CD4-positive, CD25-positive, alpha-beta regulatory T cell (primary cell): ENCODE measurements around the gene DYSF. TPM values are rescaled to one million over a fixed set of nuclear protein-coding genes. Genes with fewer than 3 reads are reported as not detected.

Experiments used
- ATAC-seq, 2 donors: fragments of 150-1000 bp; cut with Tn5 transposase; one replicate each; pipeline ENCODE4 v1.10.0; 2021; ENCODE audit warnings: low read depth in 2 of 2, moderate number of reproducible peaks in 2 of 2, moderate library complexity in 1 of 2
- DNase-seq, 3 donors: peaks; one replicate each; pipeline versions ENCODE4 v3.0.0 to v3.0.0-alpha.2; 2012 to 2022; ENCODE audit warnings: mixed read lengths in 1 of 3
- H3K27ac ChIP-seq: one replicate; pipeline ENCODE4 v1.7.0; 2013; ENCODE audit warnings: mild to moderate bottlenecking, low read length; ENCODE audit not compliant: insufficient read depth, poor library complexity, severe bottlenecking
- H3K27me3 ChIP-seq: one replicate; pipeline ENCODE4 v1.7.0; 2013; ENCODE audit warnings: low read length; ENCODE audit not compliant: control insufficient read depth, insufficient read depth
- H3K36me3 ChIP-seq: one replicate; pipeline ENCODE4 v1.7.0; 2013; ENCODE audit warnings: mild to moderate bottlenecking, low read length, moderate library complexity; ENCODE audit not compliant: control insufficient read depth, insufficient read depth
- H3K4me1 ChIP-seq: 2 replicates; pipeline ENCODE4 v1.7.0; 2013; ENCODE audit warnings: mild to moderate bottlenecking, low read length; ENCODE audit not compliant: insufficient read depth, control insufficient read depth, poor library complexity, severe bottlenecking
- H3K4me3 ChIP-seq: one replicate; pipeline ENCODE4 v1.7.0; 2013; ENCODE audit warnings: low read depth, mild to moderate bottlenecking, low read length, moderate library complexity
- H3K9me3 ChIP-seq, 2 experiments: 1 replicate in 1 of 2; 2 replicates in 1 of 2; pipeline ENCODE4 v1.7.0; 2013; ENCODE audit warnings: low read length in 2 of 2, mild to moderate bottlenecking in 1 of 2, moderate library complexity in 1 of 2; ENCODE audit not compliant: control insufficient read depth in 2 of 2
- H3K27ac Mint-ChIP-seq, 3 donors: one replicate each; pipeline ENCODE4 v1.8.0; 2020 to 2022; ENCODE audit warnings: mild to moderate bottlenecking in 3 of 3, mixed read lengths in 3 of 3, moderate library complexity in 2 of 3
- H3K27me3 Mint-ChIP-seq: one replicate; pipeline ENCODE4 v1.8.0; 2022; ENCODE audit warnings: mild to moderate bottlenecking, mixed read lengths
- H3K36me3 Mint-ChIP-seq: one replicate; pipeline ENCODE4 v1.8.0; 2020; ENCODE audit warnings: mixed read lengths
- H3K4me1 Mint-ChIP-seq, 4 donors: one replicate each; pipeline ENCODE4 v1.8.0; 2020 to 2022; ENCODE audit warnings: mixed read lengths in 4 of 4, mild to moderate bottlenecking in 1 of 4
- H3K4me3 Mint-ChIP-seq, 4 donors: one replicate each; pipeline ENCODE4 v1.8.0; 2020 to 2022; ENCODE audit warnings: mild to moderate bottlenecking in 4 of 4, mixed read lengths in 4 of 4, moderate library complexity in 3 of 4
- H3K9me3 Mint-ChIP-seq, 7 donors: one replicate each; pipeline ENCODE4 v1.8.0; 2020 to 2022; ENCODE audit warnings: mixed read lengths in 7 of 7, mild to moderate bottlenecking in 3 of 7, moderate library complexity in 2 of 7
- polyA plus RNA-seq, 4 donors: library from polyadenylated mRNA; unstranded; fragments of 300-500 nt; fragmentation: Illumina TruSeq; gene quantifications; one replicate each; pipeline ENCODE4 v1.2.3, GENCODE V29; 2021
- total RNA-seq: library from RNA; stranded (reverse); gene quantifications from one replicate; pipeline ENCODE4 v1.2.3, GENCODE V29; 2022

Gene DYSF
- total and polyA plus RNA-seq, 5 donors from 2014 or later, result 0.10 to 0.13 TPM; not detected in 3

- no peak for ATAC-seq
- Histone ChIP-seq H3K4me3 (no peak overlapping the region), H3K36me3 (no peaks in the 10 kb centered on the region), H3K27me3 (peaks cover 37% of the 10 kb centered on the region), H3K9me3 (no peaks in the 10 kb centered on the region), H3K27ac (no peak overlapping the region), H3K4me1 (peaks cover 12% of the 10 kb centered on the region)
- no peaks in the 10 kb centered on the region for H3K9me3 Mint-ChIP-seq
- peaks cover 0 to 6% (median 1%) of the 10 kb centered on the region in 4 donors for H3K4me1 Mint-ChIP-seq
- H3K4me3 Mint-ChIP-seq, result no peak overlapping the region
- H3K27ac Mint-ChIP-seq, result peak overlapping the region in 1 of 3 donors; percentile 57
- peaks cover 42% of the 10 kb centered on the region for H3K27me3 Mint-ChIP-seq
- DNase-seq, result no peak
- no peaks in the 10 kb centered on the region for H3K36me3 Mint-ChIP-seq
Measured at GRCh38 chr2:71468279-71469015, 15.1 kb downstream of the DYSF start.

GRCh38 chr2:71469403-71470398 lies 16.3 kb downstream of the DYSF start:
- no peak overlapping the region for H3K27ac Mint-ChIP-seq
- no peaks in the 10 kb centered on the region for H3K36me3 Mint-ChIP-seq
- H3K9me3 Mint-ChIP-seq, result no peaks in the 10 kb centered on the region
- Histone ChIP-seq H3K27ac (no peak overlapping the region), H3K27me3 (peaks cover 30% of the 10 kb centered on the region), H3K36me3 (no peaks in the 10 kb centered on the region), H3K4me3 (no peak overlapping the region), H3K9me3 (no peaks in the 10 kb centered on the region), H3K4me1 (peaks cover 12% of the 10 kb centered on the region)
- no peak for DNase-seq
- no peak for ATAC-seq
- peaks cover 42% of the 10 kb centered on the region for H3K27me3 Mint-ChIP-seq
- H3K4me3 Mint-ChIP-seq, result no peak overlapping the region
- H3K4me1 Mint-ChIP-seq, result peaks cover 0 to 6% (median 1%) of the 10 kb centered on the region in 4 donors

- no peak for DNase-seq
- Histone ChIP-seq H3K9me3 (no peaks in the 10 kb centered on the region), H3K4me3 (no peak overlapping the region), H3K27me3 (peaks cover 19% of the 10 kb centered on the region), H3K4me1 (peaks cover 10% of the 10 kb centered on the region), H3K27ac (no peak overlapping the region), H3K36me3 (no peaks in the 10 kb centered on the region)
- ATAC-seq, result no peak
- Mint-ChIP-seq H3K36me3 (no peaks in the 10 kb centered on the region), H3K4me1 (peaks cover 0 to 6% (median 1%) of the 10 kb centered on the region in 4 donors), H3K4me3 (no peak overlapping the region), H3K27me3 (peaks cover 42% of the 10 kb centered on the region), H3K27ac (no peak overlapping the region), H3K9me3 (no peaks in the 10 kb centered on the region)
Measured at GRCh38 chr2:71471276-71471675, 17.9 kb downstream of the DYSF start.

- no peaks in the 10 kb centered on the region for H3K9me3 ChIP-seq
- peaks cover 19% of the 10 kb centered on the region for H3K27me3 ChIP-seq
- peaks cover 0 to 5% (median 1%) of the 10 kb centered on the region in 4 donors for H3K4me1 Mint-ChIP-seq
- H3K4me3 ChIP-seq, result no peak overlapping the region
- H3K36me3 ChIP-seq, result no peaks in the 10 kb centered on the region
- H3K9me3 Mint-ChIP-seq, result no peaks in the 10 kb centered on the region
- DNase-seq (no peak), ATAC-seq (no peak)
- no peak overlapping the region for H3K27ac ChIP-seq
- peaks cover 3% of the 10 kb centered on the region for H3K4me1 ChIP-seq
- no peak overlapping the region for H3K4me3 Mint-ChIP-seq
- H3K27ac Mint-ChIP-seq, result no peak overlapping the region
- peaks cover 39% of the 10 kb centered on the region for H3K27me3 Mint-ChIP-seq
- no peaks in the 10 kb centered on the region for H3K36me3 Mint-ChIP-seq
Measured at GRCh38 chr2:71472019-71472418, 18.7 kb downstream of the DYSF start.

GRCh38 chr2:71473346-71474031 lies 20.1 kb downstream of the DYSF start:
- Histone ChIP-seq H3K4me3 (no peak overlapping the region), H3K4me1 (no peaks in the 10 kb centered on the region), H3K9me3 (no peaks in the 10 kb centered on the region), H3K36me3 (no peaks in the 10 kb centered on the region), H3K27me3 (peaks cover 11% of the 10 kb centered on the region), H3K27ac (no peak overlapping the region)
- DNase-seq (no peak), ATAC-seq (no peak)
- peaks cover 24% of the 10 kb centered on the region for H3K27me3 Mint-ChIP-seq
- no peak overlapping the region for H3K27ac Mint-ChIP-seq
- no peaks in the 10 kb centered on the region for H3K4me1 Mint-ChIP-seq
- H3K9me3 Mint-ChIP-seq, result no peaks in the 10 kb centered on the region
- no peaks in the 10 kb centered on the region for H3K36me3 Mint-ChIP-seq
- H3K4me3 Mint-ChIP-seq, result no peak overlapping the region

- Mint-ChIP-seq H3K4me3 (no peak overlapping the region), H3K27me3 (peaks cover 17% of the 10 kb centered on the region), H3K4me1 (no peaks in the 10 kb centered on the region), H3K36me3 (no peaks in the 10 kb centered on the region), H3K9me3 (no peaks in the 10 kb centered on the region), H3K27ac (no peak overlapping the region)
- H3K27me3 ChIP-seq, result peaks cover 4% of the 10 kb centered on the region
- no peaks in the 10 kb centered on the region for H3K4me1 ChIP-seq
- DNase-seq (no peak), ATAC-seq (no peak)
- no peaks in the 10 kb centered on the region for H3K36me3 ChIP-seq
- no peak overlapping the region for H3K4me3 ChIP-seq
- no peaks in the 10 kb centered on the region for H3K9me3 ChIP-seq
- no peak overlapping the region for H3K27ac ChIP-seq
Measured at GRCh38 chr2:71474116-71474743, 20.9 kb downstream of the DYSF start.

- no peaks in the 10 kb centered on the region for H3K4me1 Mint-ChIP-seq
Measured at GRCh38 chr2:71474744-71475397, 21.5 kb downstream of the DYSF start.

More at GRCh38 chr2:71474744-71475397, 21.5 kb downstream of the DYSF start:
- Histone ChIP-seq H3K4me1 (no peaks in the 10 kb centered on the region), H3K9me3 (no peaks in the 10 kb centered on the region), H3K27ac (no peak overlapping the region), H3K36me3 (no peaks in the 10 kb centered on the region), H3K4me3 (no peak overlapping the region), H3K27me3 (peaks cover 1% of the 10 kb centered on the region)
- no peaks in the 10 kb centered on the region for H3K9me3 Mint-ChIP-seq
- no peaks in the 10 kb centered on the region for H3K36me3 Mint-ChIP-seq
- no peak for ATAC-seq
- H3K4me3 Mint-ChIP-seq, result no peak overlapping the region
- no peak for DNase-seq
- no peak overlapping the region for H3K27ac Mint-ChIP-seq
- peaks cover 10% of the 10 kb centered on the region for H3K27me3 Mint-ChIP-seq
